KG1 (cell line): ENCODE measurements around the gene WNT3A.
"Not testable (repeated sequence)": the region's sequence is repeated elsewhere in the genome, so short reads cannot be mapped to it uniquely, and the experiment has no call there.

Source experiments
- DNase-seq: peaks from one replicate; lab custom pipeline; 2025; lab: John Stamatoyannopoulos, UW

WNT3A gene

DNA sequence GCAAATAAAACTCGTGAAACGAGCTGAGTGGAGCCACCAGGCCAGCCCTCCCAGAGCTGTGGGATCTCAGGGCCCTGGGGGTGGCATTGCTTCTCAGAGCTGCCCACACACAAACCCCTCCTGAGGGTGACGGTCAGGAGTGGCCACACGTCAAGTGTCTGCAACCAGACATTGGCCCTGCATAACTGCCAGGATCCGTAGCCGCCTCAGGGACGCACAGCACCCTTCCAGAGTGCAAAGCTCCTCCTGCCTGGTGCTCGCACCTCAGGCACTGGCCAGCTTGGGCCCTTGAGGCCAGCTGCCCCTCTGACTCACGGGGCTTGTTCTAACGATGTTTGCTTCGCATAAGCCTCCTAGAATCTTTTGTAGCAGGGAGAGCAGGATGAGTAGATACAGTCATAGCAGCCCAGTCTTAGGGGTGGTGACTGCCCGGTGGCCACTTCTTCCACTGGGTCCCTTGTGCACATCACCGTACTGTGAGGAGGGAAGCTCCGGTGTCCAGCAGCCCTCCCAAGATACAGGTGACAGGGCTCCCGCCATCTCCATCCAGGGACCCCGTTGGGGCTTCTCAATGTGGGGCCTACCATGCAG lies 5.0 kb downstream of the WNT3A start:
- DNase-seq = no peak

GRCh38 chr1:228012555-228012954 lies 5.8 kb downstream of the WNT3A start:
- no peak for DNase-seq

GRCh38 chr1:228013131-228013934 lies 6.5 kb downstream of the WNT3A start:
- DNase-seq = no peak

DNA sequence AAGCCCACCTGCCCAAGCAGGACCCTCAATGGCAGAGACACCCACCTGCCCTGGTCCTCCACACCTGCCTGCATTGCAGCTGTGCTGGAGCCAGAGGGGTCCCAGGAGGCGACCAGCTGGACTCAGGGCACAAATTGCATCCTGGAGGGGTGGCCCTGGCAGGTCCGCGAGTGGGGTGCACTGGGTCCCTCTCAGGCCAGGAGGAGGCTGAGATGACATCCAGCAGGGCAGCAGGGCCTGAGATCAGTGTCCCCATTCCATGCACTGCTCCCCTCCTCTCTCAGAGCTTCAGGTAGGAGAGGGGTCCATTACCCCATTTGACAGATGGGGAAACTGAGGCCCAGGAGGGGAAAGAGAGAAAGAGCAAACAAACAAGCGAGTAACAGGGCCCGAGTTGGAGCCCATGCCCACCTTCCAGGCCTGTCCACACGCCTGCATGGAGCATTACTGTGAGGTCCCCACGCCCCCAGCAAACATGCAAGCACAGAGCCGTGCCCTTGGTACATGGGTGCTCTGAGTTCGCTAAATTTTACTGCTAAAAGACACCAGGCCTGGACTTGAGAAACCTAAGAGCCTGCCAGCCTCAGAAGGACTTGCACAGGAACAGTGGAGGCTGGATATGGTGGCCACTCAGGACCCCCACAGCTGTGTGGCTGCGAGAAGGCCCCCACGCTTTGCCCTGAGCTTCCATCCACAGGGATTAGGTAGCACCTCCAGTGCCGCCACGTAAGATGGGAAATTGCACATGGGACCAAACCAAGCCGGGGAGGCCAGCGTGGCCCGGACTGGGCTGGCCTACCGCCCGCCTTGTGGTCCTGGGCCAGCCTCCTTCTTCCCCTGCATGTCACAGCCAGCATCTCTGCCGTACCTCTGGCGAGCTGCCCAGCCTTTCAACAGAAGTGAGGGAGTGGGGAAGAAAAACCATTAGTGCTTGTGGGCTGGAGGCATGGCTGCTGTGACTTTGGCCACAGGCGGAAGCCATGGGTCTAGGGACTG lies 7.4 kb downstream of the WNT3A start:
- DNase-seq = no peak

- no peak for DNase-seq
Observed at GRCh38 chr1:228015276-228016180, 8.7 kb downstream of the WNT3A start.

DNA sequence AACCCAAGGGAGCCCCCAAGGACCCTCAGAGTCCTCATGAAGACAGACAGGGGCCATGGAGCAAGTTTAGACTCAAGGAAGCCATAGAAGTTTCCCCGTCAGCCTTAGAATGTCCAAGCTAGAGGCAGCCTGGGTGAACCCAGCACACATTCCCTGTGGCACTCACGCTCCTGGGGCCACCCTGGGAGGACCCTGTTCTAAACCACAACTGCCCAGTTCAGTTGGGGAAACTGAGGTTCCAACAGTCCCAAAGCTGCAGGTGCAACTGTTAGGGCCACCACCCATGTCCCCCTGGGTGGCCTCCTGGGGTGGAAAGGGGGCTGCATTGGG lies 9.3 kb downstream of the WNT3A start:
- no peak for DNase-seq

GRCh38 chr1:228016653-228017355 lies 10.0 kb downstream of the WNT3A start:
- no peak for DNase-seq

- DNase-seq = no peak
Observed at GRCh38 chr1:228017356-228018124, 10.7 kb downstream of the WNT3A start.

- DNase-seq = no peak
Observed at GRCh38 chr1:228018125-228018398, 11.3 kb downstream of the WNT3A start.

GRCh38 chr1:228018961-228019721 lies 12.3 kb downstream of the WNT3A start:
- DNase-seq = no peak

- not testable (repeated sequence) for DNase-seq
Observed at GRCh38 chr1:228019722-228020083, 12.9 kb downstream of the WNT3A start.

GRCh38 chr1:228020686-228021354 lies 14.0 kb downstream of the WNT3A start:
- DNase-seq = no peak

- no peak for DNase-seq
Observed at GRCh38 chr1:228021355-228022030, 14.7 kb downstream of the WNT3A start.

DNA sequence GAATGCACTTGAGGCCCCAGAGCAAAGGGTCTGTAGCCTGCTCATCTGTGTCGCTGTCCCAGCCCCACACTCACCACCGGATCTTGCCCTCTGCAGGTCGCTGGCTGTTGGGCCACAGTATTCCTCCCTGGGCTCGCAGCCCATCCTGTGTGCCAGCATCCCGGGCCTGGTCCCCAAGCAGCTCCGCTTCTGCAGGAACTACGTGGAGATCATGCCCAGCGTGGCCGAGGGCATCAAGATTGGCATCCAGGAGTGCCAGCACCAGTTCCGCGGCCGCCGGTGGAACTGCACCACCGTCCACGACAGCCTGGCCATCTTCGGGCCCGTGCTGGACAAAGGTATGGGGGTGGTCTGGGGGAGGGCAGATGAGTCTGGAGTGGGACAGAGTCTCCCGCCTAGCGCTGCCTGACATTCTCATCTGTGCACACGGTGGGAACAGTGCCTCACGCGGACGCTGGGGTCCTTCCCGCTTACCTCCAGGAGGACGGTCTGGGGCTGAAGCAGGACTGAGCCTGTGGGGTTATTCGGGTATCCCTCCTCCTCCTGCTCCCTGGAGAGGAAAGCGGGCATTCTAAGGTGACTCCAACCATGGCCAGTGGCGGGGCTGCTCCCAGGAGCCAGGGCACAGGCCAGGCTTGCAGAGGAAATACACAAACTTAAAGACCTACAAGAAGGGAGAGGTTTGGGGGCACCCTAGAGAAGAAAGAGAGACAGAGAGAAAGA lies 15.9 kb downstream of the WNT3A start:
- DNase-seq = no peak

- DNase-seq = no peak
Observed at GRCh38 chr1:228023294-228023639, 16.5 kb downstream of the WNT3A start.

DNA sequence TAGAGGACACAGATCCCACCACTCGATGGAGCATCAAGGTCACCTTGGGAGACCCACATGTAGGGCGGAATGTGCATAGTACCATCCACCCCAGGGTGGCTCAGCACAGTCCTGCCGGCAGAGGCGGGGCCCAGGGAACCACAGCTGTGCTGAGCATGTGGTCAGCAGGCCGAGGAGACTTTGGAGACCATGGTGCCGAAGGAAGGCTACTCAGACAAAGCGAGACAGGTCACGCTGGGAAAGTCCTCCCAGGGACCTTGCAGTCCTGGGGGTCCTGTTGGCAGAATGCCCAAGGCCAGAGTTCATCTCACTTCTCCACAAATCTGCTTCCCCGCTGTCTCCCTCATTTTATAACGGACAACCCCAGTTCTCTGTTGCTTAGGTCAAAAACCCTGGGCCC lies 22.5 kb downstream of the WNT3A start:
- no peak for DNase-seq

- no peak for DNase-seq
Observed at GRCh38 chr1:228030451-228031201, 23.8 kb downstream of the WNT3A start.
